Measurements from ENCODE around the gene PARD3. TPM values are rescaled to one million over a fixed set of nuclear protein-coding genes. Genes with fewer than 3 reads are reported as not detected.

The PARD3 gene
- total RNA-seq, 2 donors from 2014 or later, result 59.6 to 74.6 TPM

DNA sequence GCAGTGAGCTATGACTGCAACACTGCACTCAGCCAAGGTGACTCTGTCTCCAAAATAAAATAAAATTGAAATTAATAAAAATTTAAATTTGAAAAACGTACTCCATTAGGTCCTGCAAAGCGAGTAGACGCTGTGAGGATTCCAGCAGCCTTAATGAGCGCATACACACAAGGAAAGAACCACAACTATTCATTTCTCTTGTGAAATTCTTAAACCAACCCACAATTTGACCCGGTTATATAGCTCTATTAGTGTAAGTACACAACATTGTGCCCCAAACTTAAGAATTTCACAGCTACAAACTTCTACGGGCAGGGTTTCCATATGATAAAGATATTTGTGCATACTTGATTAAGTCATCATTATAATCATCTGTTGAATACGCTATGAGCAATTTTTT lies 84.4 kb downstream of the PARD3 start:
- H3K9ac ChIP-seq (ENCODE audit: extremely low read depth, low read length, poor library complexity, severe bottlenecking), result no peak overlapping the region
- Mint-ChIP-seq H3K27me3 (ENCODE audit: insufficient read depth) (no peaks in the 10 kb centered on the region), H3K9me3 (no peaks in the 10 kb centered on the region), H3K4me1 (peaks cover 18% of the 10 kb centered on the region), H3K4me3 (no peak overlapping the region), H3K36me3 (ENCODE audit: low read depth) (no peaks in the 10 kb centered on the region), H3K27ac (no peak overlapping the region)
- no peak for TF ChIP-seq CTCF (conservative IDR thresholded peaks at IDR 0.05)
- no peaks in the 10 kb centered on the region for H3K27me3 ChIP-seq (ENCODE audit: control insufficient read depth, insufficient read depth, low read length, poor library complexity, severe bottlenecking)
- 91% methylated on average over 4 to 7 of the region's 7 CpGs for WGBS, 2 experiments (ENCODE audit: insufficient coverage in 1 of 2, insufficient read length in 1 of 2)
- no peaks in the 10 kb centered on the region for H3K36me3 ChIP-seq (ENCODE audit: control insufficient read depth, insufficient read depth, low read length)
- DNase-seq, result no peak
- H3K4me3 ChIP-seq (ENCODE audit: low read length), result no peak overlapping the region
- H3K27ac ChIP-seq (ENCODE audit: low read depth, low read length), result no peak overlapping the region
- H3K4me1 ChIP-seq (ENCODE audit: control insufficient read depth, insufficient read depth, low read length), result no peaks in the 10 kb centered on the region
- no peaks in the 10 kb centered on the region for H3K9me3 ChIP-seq (ENCODE audit: control insufficient read depth, low read length)

- no peak overlapping the region for H3K9ac ChIP-seq (ENCODE audit: extremely low read depth, low read length, poor library complexity, severe bottlenecking)
- no peak overlapping the region for H3K27ac ChIP-seq (ENCODE audit: low read depth, low read length)
- no peaks in the 10 kb centered on the region for H3K9me3 ChIP-seq (ENCODE audit: control insufficient read depth, low read length)
- Mint-ChIP-seq H3K27me3 (ENCODE audit: insufficient read depth) (no peaks in the 10 kb centered on the region), H3K4me3 (no peak overlapping the region), H3K4me1 (peaks cover 23% of the 10 kb centered on the region), H3K27ac (no peak overlapping the region), H3K9me3 (no peaks in the 10 kb centered on the region), H3K36me3 (ENCODE audit: low read depth) (no peaks in the 10 kb centered on the region)
- no peak for TF ChIP-seq CTCF (conservative IDR thresholded peaks at IDR 0.05)
- no peaks in the 10 kb centered on the region for H3K36me3 ChIP-seq (ENCODE audit: control insufficient read depth, insufficient read depth, low read length)
- no peak for DNase-seq
- no peak overlapping the region for H3K4me3 ChIP-seq (ENCODE audit: low read length)
- no peaks in the 10 kb centered on the region for H3K27me3 ChIP-seq (ENCODE audit: control insufficient read depth, insufficient read depth, low read length, poor library complexity, severe bottlenecking)
- 83 to 87% methylated on average over 2 to 3 of the region's 5 CpGs for WGBS, 2 experiments (ENCODE audit: insufficient coverage in 1 of 2, insufficient read length in 1 of 2)
- no peaks in the 10 kb centered on the region for H3K4me1 ChIP-seq (ENCODE audit: control insufficient read depth, insufficient read depth, low read length)
Observed at GRCh38 chr10:34729619-34730018, 85.5 kb downstream of the PARD3 start.

- Histone ChIP-seq H3K4me1 (ENCODE audit: control insufficient read depth, insufficient read depth, low read length) (no peaks in the 10 kb centered on the region), H3K9ac (ENCODE audit: extremely low read depth, low read length, poor library complexity, severe bottlenecking) (no peak overlapping the region), H3K9me3 (ENCODE audit: control insufficient read depth, low read length) (no peaks in the 10 kb centered on the region), H3K4me3 (ENCODE audit: low read length) (no peak overlapping the region), H3K36me3 (ENCODE audit: control insufficient read depth, insufficient read depth, low read length) (no peaks in the 10 kb centered on the region), H3K27me3 (ENCODE audit: control insufficient read depth, insufficient read depth, low read length, poor library complexity, severe bottlenecking) (no peaks in the 10 kb centered on the region), H3K27ac (ENCODE audit: low read depth, low read length) (no peak overlapping the region)
- no peaks in the 10 kb centered on the region for H3K9me3 Mint-ChIP-seq
- no peak overlapping the region for H3K4me3 Mint-ChIP-seq
- no peak for DNase-seq
- H3K27me3 Mint-ChIP-seq (ENCODE audit: insufficient read depth), result no peaks in the 10 kb centered on the region
- no peak overlapping the region for H3K27ac Mint-ChIP-seq
- 100% methylated on average over 1 of the region's 1 CpG for WGBS, 2 experiments (ENCODE audit: insufficient coverage in 1 of 2, insufficient read length in 1 of 2)
- peaks cover 27% of the 10 kb centered on the region for H3K4me1 Mint-ChIP-seq
- no peak for TF ChIP-seq CTCF (conservative IDR thresholded peaks at IDR 0.05)
- H3K36me3 Mint-ChIP-seq (ENCODE audit: low read depth), result no peaks in the 10 kb centered on the region
Observed at GRCh38 chr10:34728361-34728760, 86.7 kb downstream of the PARD3 start.

All from endodermal cell (in vitro differentiated cells).